ENCODE data around the gene RIN3. TPM values are rescaled to one million over a fixed set of nuclear protein-coding genes. Genes with fewer than 3 reads are reported as not detected.
A peak's percentile ranks its signal among the peaks of the same experiment; 100 is the strongest.

The RIN3 gene
- total and polyA plus RNA-seq, 10 donors, result 17.2 to 117 (median 75.7) TPM

DNA sequence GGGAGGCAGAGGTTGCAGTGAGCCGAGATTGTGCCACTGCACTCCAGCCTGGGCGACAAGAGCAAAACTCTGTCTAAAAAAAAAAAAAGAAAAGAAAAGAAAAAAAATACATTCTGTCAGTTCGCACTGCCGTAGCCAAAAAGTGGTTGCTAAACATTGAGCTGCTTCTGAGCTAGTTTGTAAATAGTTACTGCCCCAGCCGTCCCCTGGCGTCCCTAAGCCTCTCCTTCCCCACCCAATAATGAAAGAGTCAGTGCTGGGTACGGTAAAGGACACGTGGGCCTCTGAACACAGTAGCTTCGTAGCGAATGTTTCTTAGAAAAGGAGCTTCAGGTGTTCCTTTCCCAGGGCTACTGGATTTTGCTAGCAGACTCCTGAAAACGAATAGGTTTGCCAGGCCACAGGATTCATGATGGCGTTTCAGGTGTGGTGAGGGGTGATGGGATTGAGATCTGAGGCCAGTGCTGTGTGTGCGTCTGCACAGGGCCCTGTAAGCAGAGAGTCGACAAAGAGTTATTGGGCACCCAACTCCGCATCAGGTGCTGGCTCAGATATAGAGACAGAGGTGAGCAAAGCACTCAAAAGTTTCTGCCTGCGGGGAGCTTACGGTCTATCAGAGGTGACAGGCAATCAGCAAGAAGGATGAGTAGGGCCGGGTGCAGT lies 140.8 kb downstream of the RIN3 start:
- TF ChIP-seq POLR2AphosphoS5 (IDR thresholded peaks at IDR 0.05), result no peak
- TF ChIP-seq, protein P1, sequence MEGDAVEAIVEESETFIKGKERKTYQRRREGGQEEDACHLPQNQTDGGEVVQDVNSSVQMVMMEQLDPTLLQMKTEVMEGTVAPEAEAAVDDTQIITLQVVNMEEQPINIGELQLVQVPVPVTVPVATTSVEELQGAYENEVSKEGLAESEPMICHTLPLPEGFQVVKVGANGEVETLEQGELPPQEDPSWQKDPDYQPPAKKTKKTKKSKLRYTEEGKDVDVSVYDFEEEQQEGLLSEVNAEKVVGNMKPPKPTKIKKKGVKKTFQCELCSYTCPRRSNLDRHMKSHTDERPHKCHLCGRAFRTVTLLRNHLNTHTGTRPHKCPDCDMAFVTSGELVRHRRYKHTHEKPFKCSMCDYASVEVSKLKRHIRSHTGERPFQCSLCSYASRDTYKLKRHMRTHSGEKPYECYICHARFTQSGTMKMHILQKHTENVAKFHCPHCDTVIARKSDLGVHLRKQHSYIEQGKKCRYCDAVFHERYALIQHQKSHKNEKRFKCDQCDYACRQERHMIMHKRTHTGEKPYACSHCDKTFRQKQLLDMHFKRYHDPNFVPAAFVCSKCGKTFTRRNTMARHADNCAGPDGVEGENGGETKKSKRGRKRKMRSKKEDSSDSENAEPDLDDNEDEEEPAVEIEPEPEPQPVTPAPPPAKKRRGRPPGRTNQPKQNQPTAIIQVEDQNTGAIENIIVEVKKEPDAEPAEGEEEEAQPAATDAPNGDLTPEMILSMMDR (IDR thresholded peaks at IDR 0.05 in 8 of 11, conservative IDR thresholded peaks at IDR 0.05 in 3 of 11), result no peak
- H3K4me1 ChIP-seq, result peaks cover 45 to 100% (median 84%) of the 10 kb centered on the region in 6 donors
- peak overlapping the region in 7 of 8 donors; percentile 49 to 96 (median 91) for H3K27ac ChIP-seq
- DNase-seq, result no peak
- H3K9me3 ChIP-seq, result no peaks in the 10 kb centered on the region
- peaks cover 0 to 78% (median 10%) of the 10 kb centered on the region in 6 donors for H3K36me3 ChIP-seq
- 53 to 67% (median 58%) methylated on average over 18 of the region's 18 CpGs for WGBS, 5 donors
- no peaks in the 10 kb centered on the region for H3K27me3 ChIP-seq (replicated peaks in 1 of 7)
- intact Hi-C loops (cut with DNase I; ENCODE audit: low total_unique reads), result no loop called here
- peak overlapping the region; percentile 8 to 81 (median 46) for H3K4me3 ChIP-seq

DNA sequence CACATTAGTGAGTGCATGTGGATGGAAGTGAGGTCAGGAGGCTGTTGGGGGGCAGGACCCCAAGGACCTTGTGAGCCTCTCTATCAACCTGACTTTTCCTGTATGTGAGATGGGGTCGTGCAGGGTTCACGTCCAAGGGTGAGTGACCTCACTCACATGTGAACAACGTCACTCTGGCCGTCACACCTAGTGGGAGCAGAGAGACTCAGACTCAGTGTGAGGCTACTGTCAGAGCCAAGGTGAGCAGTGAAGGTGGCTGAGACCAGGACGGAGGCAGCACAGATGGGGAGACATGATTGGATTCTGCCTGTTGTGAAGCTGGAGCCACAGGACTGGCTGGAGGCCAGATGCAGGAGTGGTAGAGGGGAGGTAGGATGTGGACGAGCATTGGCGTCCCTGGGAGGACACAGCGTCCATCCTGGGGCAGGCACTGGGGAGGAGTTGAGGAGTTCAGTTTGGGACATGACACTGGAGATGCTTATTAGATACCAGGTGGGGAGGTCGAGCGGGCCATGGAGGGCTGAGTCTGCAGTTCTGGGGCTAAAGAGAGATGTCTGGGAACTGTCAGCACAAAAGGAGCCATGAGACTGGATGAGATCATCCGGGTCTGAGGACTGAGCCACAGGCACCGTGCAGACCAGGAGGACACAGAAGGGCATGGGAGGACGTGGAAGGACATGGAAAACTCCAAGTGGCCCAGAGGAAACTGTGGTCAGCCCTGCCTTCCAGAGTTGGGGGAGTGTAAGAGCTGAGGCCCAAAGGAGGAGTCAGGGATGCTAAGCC lies 142.0 kb downstream of the RIN3 start:
- H3K36me3 ChIP-seq, result peaks cover 0 to 81% (median 20%) of the 10 kb centered on the region in 6 donors
- no peaks in the 10 kb centered on the region for H3K27me3 ChIP-seq (replicated peaks in 1 of 7)
- H3K4me1 ChIP-seq, result peaks cover 44 to 100% (median 84%) of the 10 kb centered on the region in 6 donors
- H3K4me3 ChIP-seq, result peak overlapping the region in 5 of 8 donors; percentile 11 to 81 (median 58)
- intact Hi-C loops (cut with DNase I; ENCODE audit: low total_unique reads), result no loop called here
- no peaks in the 10 kb centered on the region for H3K9me3 ChIP-seq
- TF ChIP-seq, protein P1 (IDR thresholded peaks at IDR 0.05 in 8 of 11, conservative IDR thresholded peaks at IDR 0.05 in 3 of 11), result no peak
- TF ChIP-seq POLR2AphosphoS5 (IDR thresholded peaks at IDR 0.05), result peak; percentile 20 to 45 (median 44)
- 53 to 64% (median 61%) methylated on average over 13 of the region's 13 CpGs for WGBS, 5 donors
- DNase-seq, result no peak
- H3K27ac ChIP-seq, result peak overlapping the region in 7 of 8 donors; percentile 44 to 96 (median 91)

DNA sequence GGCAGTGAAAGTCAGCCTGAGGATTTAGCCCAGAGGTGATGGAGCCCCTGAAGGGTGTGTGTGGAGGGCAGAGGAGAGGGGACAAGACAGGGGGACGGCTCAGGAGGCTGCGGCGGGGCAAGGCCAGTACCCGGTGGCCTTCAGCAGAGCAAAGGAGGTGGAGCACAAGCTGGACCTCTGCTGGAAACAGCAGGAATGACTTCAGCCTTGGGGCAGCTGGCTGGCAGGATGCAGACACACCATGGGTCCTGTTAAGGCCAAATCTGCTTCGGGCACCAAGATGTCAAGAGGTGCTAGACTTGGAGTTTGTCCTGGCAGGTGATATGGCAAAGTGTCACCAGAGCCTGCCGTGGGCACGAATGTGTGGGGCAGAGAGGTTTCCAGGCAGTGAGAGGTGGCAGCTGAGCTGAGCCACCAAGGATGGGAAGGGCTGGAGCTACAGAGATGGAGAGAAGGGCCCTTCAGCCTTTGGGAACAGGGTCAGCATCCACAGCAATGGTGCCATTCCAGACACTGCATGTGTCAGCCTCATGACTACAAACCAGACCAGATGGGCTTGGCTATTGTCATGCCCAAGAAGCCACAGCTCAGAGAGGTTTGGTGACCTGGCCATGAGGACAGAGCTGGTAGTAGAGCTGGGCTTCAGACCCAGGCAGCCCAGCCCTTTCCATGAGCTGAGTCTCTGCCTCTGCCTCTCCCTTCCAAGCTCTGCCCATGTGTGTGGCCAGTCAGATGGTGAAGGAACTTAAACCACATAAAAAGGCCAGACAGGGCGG lies 142.9 kb downstream of the RIN3 start:
- Histone ChIP-seq H3K36me3 (peaks cover 0 to 85% (median 29%) of the 10 kb centered on the region in 6 donors), H3K27ac (peak overlapping the region; percentile 48 to 96 (median 90)), H3K4me3 (peak overlapping the region in 4 of 8 donors; percentile 44 to 81 (median 60)), H3K4me1 (peaks cover 40 to 100% (median 82%) of the 10 kb centered on the region in 6 donors), H3K9me3 (no peaks in the 10 kb centered on the region), H3K27me3 (replicated peaks in 1 of 7) (no peaks in the 10 kb centered on the region)
- 59 to 81% (median 71%) methylated on average over 8 of the region's 8 CpGs for WGBS, 5 donors
- intact Hi-C loops (cut with DNase I; ENCODE audit: low total_unique reads), result no loop called here
- no peak for DNase-seq
- TF ChIP-seq POLR2A (IDR thresholded peaks at IDR 0.05), result no peak
- peak; percentile 26 to 70 (median 56) for TF ChIP-seq POLR2AphosphoS5 (IDR thresholded peaks at IDR 0.05)
- TF ChIP-seq, protein P1 (IDR thresholded peaks at IDR 0.05 in 8 of 11, conservative IDR thresholded peaks at IDR 0.05 in 3 of 11), result peak in 7 of 11 experiments; percentile 16 to 49 (median 24)

Data from spleen (tissue), 11 donors.